Mucosa of descending colon (tissue), 3 donors: ENCODE results near the gene CS. TPM values are rescaled to one million over a fixed set of nuclear protein-coding genes. Genes with fewer than 3 reads are reported as not detected.
"Not testable (repeated sequence)": the region's sequence is repeated elsewhere in the genome, so short reads cannot be mapped to it uniquely, and the experiment has no call there.

Experiments
- ATAC-seq: fragments of 200-7000 bp; cut with Tn5 transposase; one replicate; pipeline ENCODE4 v1.9.1; 2020; ENCODE audit warnings: mild to moderate bottlenecking, moderate library complexity
- DNase-seq, 3 donors: peaks; one replicate each; pipeline ENCODE4 v3.0.0-alpha.2; 2020
- H3K36me3 ChIP-seq: fragments of 200-600 bp; one replicate; pipeline ENCODE4 v1.8.0; 2021; ENCODE audit warnings: low read depth, mild to moderate bottlenecking
- H3K4me1 ChIP-seq: fragments of 200-600 bp; one replicate; pipeline ENCODE4 v1.8.0; 2021; ENCODE audit warnings: low read depth, mild to moderate bottlenecking
- H3K4me3 ChIP-seq: fragments of 200-600 bp; one replicate; pipeline ENCODE4 v1.8.0; 2021; ENCODE audit warnings: mild to moderate bottlenecking
- H3K9me3 ChIP-seq: fragments of 200-600 bp; one replicate; pipeline ENCODE4 v1.8.0; 2021; ENCODE audit warnings: mild to moderate bottlenecking
- CTCF ChIP-seq: fragments of 200-600 bp; IDR thresholded peaks from one replicate; pipeline ENCODE4 v1.8.0; 2022; ENCODE audit warnings: antibody characterized with exemption, mild to moderate bottlenecking
- intact Hi-C, 2 donors: fragments of 100-400 bp; cut with DNase I in 1 of 2; cut with micrococcal nuclease in 1 of 2; formaldehyde crosslinking; loops; one replicate each; pipeline versions ENCODE4 v1.11.0 to v1.11.1; 2022; cut with DNase I, micrococcal nuclease
- long read RNA-seq, 2 donors: library from polyadenylated mRNA; unstranded; transcript quantifications; one replicate each; pipeline ENCODE4 v2.0.0, GENCODE V29; 2019 to 2021
- total RNA-seq, 3 donors: library from RNA; stranded (reverse); fragmentation: NEBNext Ultra II Directional in 2 of 3; extraction: Animal tissue kit (Norgen Biotek cat#: 25700) in 2 of 3; gene quantifications; one replicate each; pipeline versions ENCODE4 v1.2.1 to v1.2.4, GENCODE V29; 2021 to 2023
- donor health status: DM: no; HTN: no; CAD: no; lungs with moderate emphysema.
- donor health status: DM: no; HTN: no; CAD: no.
- donor health status: DM: no; HTN: yes; CAD: no.

Gene CS
- total RNA-seq, result 100 to 1,000 TPM; 261 to 344 (median 332) TPM
- long read RNA-seq, donor 1, transcript CS-201 (11 exons, 2,975 nt), result major isoform, 188 of 246 reads
- long read RNA-seq, donor 1, partial matches to known transcripts, result 23 of 246 reads
- long read RNA-seq, donor 1, other reads (novel, unspliced or antisense), result 34 of 246 reads
- long read RNA-seq, donor 2, transcript CS-201 (11 exons, 2,975 nt), result major isoform, 6 of 23 reads
- long read RNA-seq, donor 2, partial matches to known transcripts, result 8 of 23 reads
- long read RNA-seq, donor 2, other reads (novel, unspliced or antisense), result 8 of 23 reads

GRCh38 chr12:56299853-56300643, at the start of gene CS:
Gene CS (minus strand): TSS chr12:56300330. CDS start chr12:56300201, 129 bp downstream.
- peaks cover 41% of the 10 kb centered on the region for H3K4me1 ChIP-seq
- DNase-seq, result peak; percentile 99
- no peak for TF ChIP-seq CTCF
- H3K9me3 ChIP-seq, result no peaks in the 10 kb centered on the region
- peak; percentile 96 for ATAC-seq
- H3K36me3 ChIP-seq, result no peaks in the 10 kb centered on the region
- intact Hi-C loops, result no loop called here
- peak within 1 kb of the TSS; percentile 49 for H3K4me3 ChIP-seq

GRCh38 chr12:56348776-56349175, 48.6 kb upstream of the CS start:
- TF ChIP-seq CTCF, result no peak
- H3K9me3 ChIP-seq, result no peaks in the 10 kb centered on the region
- no peak for DNase-seq
- no peaks in the 10 kb centered on the region for H3K4me1 ChIP-seq
- peaks cover 20% of the 10 kb centered on the region for H3K36me3 ChIP-seq
- H3K4me3 ChIP-seq, result no peak overlapping the region
- no peak for ATAC-seq
- intact Hi-C loops, result no loop called here

GRCh38 chr12:56347255-56347654, 47.1 kb upstream of the CS start:
- DNase-seq, H3K9me3 ChIP-seq, ATAC-seq, intact Hi-C loops, H3K4me1 ChIP-seq, H3K4me3 ChIP-seq: not testable (repeated sequence)
- peaks cover 13% of the 10 kb centered on the region for H3K36me3 ChIP-seq

- no peak for TF ChIP-seq CTCF
- Histone ChIP-seq H3K4me1 (no peaks in the 10 kb centered on the region), H3K4me3 (no peak overlapping the region), H3K36me3 (peaks cover 13% of the 10 kb centered on the region), H3K9me3 (no peaks in the 10 kb centered on the region)
- intact Hi-C loops, result no loop called here
- ATAC-seq (peak; percentile 22), DNase-seq (no peak)
Measured at GRCh38 chr12:56346675-56347074, 46.5 kb upstream of the CS start.

GRCh38 chr12:56342290-56342689, 42.2 kb upstream of the CS start:
- H3K4me1 ChIP-seq, H3K9me3 ChIP-seq, H3K4me3 ChIP-seq, H3K36me3 ChIP-seq, ATAC-seq, intact Hi-C loops, DNase-seq: not testable (repeated sequence)

- intact Hi-C loops, result no loop called here
- no peak for DNase-seq
- H3K4me1 ChIP-seq, result no peaks in the 10 kb centered on the region
- H3K9me3 ChIP-seq, result no peaks in the 10 kb centered on the region
- no peak overlapping the region for H3K4me3 ChIP-seq
- no peak for TF ChIP-seq CTCF
- H3K36me3 ChIP-seq, result no peaks in the 10 kb centered on the region
- no peak for ATAC-seq
Measured at GRCh38 chr12:56341616-56342015, 41.5 kb upstream of the CS start.
